WTC11 (cell line): ENCODE data around the gene KCNMA1.

ENCODE experiments used
- CREM ChIP-seq: sonication (generic); formaldehyde crosslinking; IDR thresholded peaks from 2 replicates; pipeline ENCODE4 v1.8.1; 2022; ENCODE audit warnings: mild to moderate bottlenecking, missing genetic modification reagents, moderate library complexity
- CTCF ChIP-seq: fragments of 200-600 bp; IDR thresholded peaks from 2 replicates; pipeline ENCODE4 v1.8.0; 2022; ENCODE audit warnings: antibody characterized with exemption

GRCh38 chr10:77419056-77419455 lies 218.6 kb downstream of the KCNMA1 start:
- TF ChIP-seq CTCF (no peak), CREM (CRISPR knock-in tag) (no peak)
